Type B pancreatic cell (in vitro differentiated cells): ENCODE data around the gene ABL1. TPM values are rescaled to one million over a fixed set of nuclear protein-coding genes. Genes with fewer than 3 reads are reported as not detected.

ENCODE experiments used
- DNase-seq: peaks from one replicate; pipeline ENCODE4 v3.0.0; 2021; ENCODE audit warnings: mixed read lengths; ENCODE audit not compliant: unreplicated experiment; ENCODE audit errors: extremely low spot score
- H3K27ac Mint-ChIP-seq: 2 replicates; pipeline ENCODE4 v1.8.0; 2021; ENCODE audit warnings: mild to moderate bottlenecking, mixed read lengths
- H3K27me3 Mint-ChIP-seq: 2 replicates; pipeline ENCODE4 v1.8.0; 2021; ENCODE audit warnings: mixed read lengths
- H3K36me3 Mint-ChIP-seq: 2 replicates; pipeline ENCODE4 v1.8.0; 2021; ENCODE audit warnings: mixed read lengths
- H3K4me1 Mint-ChIP-seq: one replicate; pipeline ENCODE4 v1.8.0; 2021; ENCODE audit warnings: mixed read lengths; ENCODE audit not compliant: unreplicated experiment
- H3K4me3 Mint-ChIP-seq: 2 replicates; pipeline ENCODE4 v1.8.0; 2021; ENCODE audit warnings: mild to moderate bottlenecking, mixed read lengths
- H3K9me3 Mint-ChIP-seq: 2 replicates; pipeline ENCODE4 v1.8.0; 2021; ENCODE audit warnings: mixed read lengths
- total RNA-seq: library from RNA; stranded (reverse); gene quantifications from 2 replicates; pipeline ENCODE4 v1.2.1, GENCODE V29; 2021; ENCODE audit warnings: low replicate concordance
- TF ChIP-seq, protein P1 (sequence below): fragments of 200-600 bp; sonication (generic); conservative IDR thresholded peaks from 2 replicates; pipeline ENCODE4 v1.5.0; 2021; ENCODE audit warnings: antibody characterized with exemption, mild to moderate bottlenecking

ABL1 gene
- total RNA-seq, 1 donor from 2014 or later: 91.8 TPM

DNA sequence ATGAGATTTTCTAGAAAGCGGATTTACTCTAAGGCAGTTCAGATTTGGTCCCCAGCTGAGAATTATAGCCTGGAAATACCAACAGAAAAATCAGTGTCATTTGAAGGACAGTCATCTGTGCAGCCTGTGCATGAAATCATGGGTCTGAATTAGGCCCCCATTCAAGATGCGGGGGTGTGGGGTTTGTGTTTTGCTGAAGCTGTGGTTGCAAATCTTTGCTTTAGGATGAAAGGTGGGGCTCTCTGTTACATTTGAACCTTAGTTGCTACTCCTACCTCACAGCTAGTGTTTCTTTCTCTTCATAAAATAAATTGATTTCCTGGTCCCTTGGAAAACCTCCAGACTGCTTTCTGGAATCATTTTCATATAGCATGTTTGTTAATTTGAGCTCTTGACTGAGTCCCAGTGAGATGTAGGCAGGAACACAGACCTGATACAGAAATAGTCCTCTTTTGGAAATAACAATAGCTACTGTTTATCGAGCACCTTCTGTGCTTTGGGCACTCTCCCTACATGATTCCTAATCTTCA is 4.8 kb upstream of the ABL1 start:
- peaks cover 5% of the 10 kb centered on the region for H3K36me3 Mint-ChIP-seq
- TF ChIP-seq, protein P1, sequence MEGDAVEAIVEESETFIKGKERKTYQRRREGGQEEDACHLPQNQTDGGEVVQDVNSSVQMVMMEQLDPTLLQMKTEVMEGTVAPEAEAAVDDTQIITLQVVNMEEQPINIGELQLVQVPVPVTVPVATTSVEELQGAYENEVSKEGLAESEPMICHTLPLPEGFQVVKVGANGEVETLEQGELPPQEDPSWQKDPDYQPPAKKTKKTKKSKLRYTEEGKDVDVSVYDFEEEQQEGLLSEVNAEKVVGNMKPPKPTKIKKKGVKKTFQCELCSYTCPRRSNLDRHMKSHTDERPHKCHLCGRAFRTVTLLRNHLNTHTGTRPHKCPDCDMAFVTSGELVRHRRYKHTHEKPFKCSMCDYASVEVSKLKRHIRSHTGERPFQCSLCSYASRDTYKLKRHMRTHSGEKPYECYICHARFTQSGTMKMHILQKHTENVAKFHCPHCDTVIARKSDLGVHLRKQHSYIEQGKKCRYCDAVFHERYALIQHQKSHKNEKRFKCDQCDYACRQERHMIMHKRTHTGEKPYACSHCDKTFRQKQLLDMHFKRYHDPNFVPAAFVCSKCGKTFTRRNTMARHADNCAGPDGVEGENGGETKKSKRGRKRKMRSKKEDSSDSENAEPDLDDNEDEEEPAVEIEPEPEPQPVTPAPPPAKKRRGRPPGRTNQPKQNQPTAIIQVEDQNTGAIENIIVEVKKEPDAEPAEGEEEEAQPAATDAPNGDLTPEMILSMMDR: no peak
- no peak overlapping the region for H3K4me3 Mint-ChIP-seq
- H3K9me3 Mint-ChIP-seq: peaks cover 4% of the 10 kb centered on the region
- H3K27me3 Mint-ChIP-seq: no peaks in the 10 kb centered on the region
- DNase-seq: no peak
- no peak overlapping the region for H3K27ac Mint-ChIP-seq
- peaks cover 33% of the 10 kb centered on the region for H3K4me1 Mint-ChIP-seq

DNA sequence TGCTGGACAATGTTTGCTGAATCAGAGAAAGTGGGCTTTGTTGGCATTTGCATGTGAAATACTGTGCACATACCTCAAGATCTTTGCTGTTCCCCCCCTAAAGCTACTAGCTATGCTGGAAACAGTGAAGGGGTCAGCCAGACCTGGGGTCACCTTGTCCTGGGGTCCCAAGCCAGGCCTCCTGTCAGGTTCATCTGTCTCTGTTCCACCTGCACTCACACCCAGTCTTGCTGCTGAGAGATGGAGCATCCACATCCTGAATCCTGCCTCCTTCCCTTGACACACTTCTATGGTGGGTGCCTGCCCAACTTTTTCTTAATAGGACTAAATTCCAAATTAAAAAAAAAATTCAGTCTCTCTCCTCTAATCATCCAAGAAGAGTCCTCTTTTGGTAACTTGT is 4.0 kb upstream of the ABL1 start:
- H3K9me3 Mint-ChIP-seq: peaks cover 4% of the 10 kb centered on the region

DNA sequence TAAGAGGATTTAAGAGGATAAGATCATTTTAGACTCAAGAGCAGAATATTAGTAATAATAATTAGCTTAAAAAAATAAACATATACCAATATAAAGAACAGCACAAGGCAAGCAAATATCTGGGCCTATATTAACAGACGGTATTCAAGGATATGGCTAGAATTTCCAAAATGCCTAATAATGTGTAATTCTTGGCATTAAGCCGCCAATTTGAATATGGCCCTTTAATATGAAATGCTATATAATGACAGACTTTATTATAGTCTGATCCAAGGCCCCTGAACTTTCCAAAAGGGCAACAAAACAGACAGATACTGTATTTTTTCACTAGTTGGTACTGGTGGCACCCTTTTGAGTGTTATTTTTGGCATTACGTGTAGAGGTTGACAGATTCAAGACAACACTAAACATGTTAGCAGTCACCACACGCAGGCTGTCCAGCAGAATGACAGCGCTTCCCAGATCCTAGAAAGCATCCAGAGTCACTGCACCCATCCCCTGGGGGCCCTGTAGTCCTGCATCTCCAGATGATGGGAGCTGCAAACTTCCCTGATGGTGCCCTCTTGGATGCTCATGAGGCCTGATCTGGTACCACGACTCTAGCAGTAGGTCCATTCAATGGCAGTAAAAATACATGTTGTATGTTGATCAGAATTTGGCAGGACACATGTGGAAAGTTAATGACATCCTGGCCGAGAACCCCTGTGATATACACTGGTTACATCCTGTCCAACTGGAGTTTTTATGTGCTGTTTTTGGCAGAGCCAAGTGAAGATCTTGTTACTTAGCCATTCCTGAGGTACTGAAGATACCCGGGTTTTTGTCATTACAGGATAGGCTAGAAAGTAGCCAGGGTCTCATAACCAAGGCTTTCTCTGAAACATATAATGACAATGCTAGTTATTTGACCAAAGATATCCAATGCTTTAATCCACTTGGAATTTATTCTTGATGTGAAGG is 1.7 kb upstream of the ABL1 start:
- peak overlapping the region; percentile 94 for H3K27ac Mint-ChIP-seq

More for the DNA sequence above, 4.0 kb upstream of the ABL1 start:
- Mint-ChIP-seq H3K4me3 (no peak overlapping the region), H3K4me1 (peaks cover 27% of the 10 kb centered on the region), H3K27me3 (no peaks in the 10 kb centered on the region), H3K27ac (no peak overlapping the region), H3K36me3 (peaks cover 5% of the 10 kb centered on the region)
- no peak for DNase-seq
- TF ChIP-seq, protein P1: no peak

DNA sequence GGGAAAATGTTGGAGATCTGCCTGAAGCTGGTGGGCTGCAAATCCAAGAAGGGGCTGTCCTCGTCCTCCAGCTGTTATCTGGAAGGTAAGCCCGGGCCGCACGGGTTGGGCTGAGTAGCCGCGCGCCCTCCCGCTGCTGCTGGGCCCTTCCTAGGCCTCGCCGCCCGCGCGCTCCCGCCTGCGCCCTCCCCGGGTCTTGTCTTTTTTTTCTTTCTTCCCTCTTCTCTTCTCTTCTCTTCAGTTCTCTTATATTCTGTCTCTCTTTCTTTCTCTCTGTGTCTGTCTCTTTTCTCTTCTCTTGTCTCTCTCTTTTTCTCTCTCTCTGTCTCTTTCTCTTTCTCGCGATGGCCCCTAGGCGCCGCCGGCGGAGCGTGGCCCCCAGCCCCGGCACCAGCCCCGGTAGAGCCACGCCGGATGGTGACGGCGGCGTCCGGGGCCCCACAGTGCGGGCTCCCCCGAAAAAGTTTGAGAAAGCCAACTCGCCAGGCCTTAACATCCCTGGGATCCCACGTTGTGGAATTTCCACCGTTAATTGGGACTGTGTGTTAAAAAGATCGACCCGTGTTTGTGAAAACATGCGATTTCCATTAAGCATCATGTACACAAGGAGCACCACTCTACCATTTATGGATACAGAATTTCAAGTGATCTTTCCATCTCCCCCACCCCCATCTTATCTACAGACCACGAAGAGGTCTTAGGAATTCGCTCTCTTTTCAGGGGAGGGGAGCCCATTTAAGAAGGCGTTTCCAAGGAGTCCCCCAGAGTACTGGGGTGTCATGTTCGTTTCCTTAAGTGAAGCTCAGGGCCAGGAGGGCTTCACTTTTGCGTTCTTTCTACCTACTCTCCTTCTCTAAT is 616 bp downstream of the ABL1 start:
- Mint-ChIP-seq H3K9me3 (no peaks in the 10 kb centered on the region), H3K27ac (peak overlapping the region; percentile 96), H3K4me1 (peaks cover 49% of the 10 kb centered on the region), H3K36me3 (no peaks in the 10 kb centered on the region), H3K27me3 (no peaks in the 10 kb centered on the region), H3K4me3 (peak overlapping the region; percentile 99)
- no peak for DNase-seq
- TF ChIP-seq, protein P1: no peak

More for the DNA sequence above, 1.7 kb upstream of the ABL1 start:
- H3K4me3 Mint-ChIP-seq: peak overlapping the region; percentile 93
- H3K9me3 Mint-ChIP-seq: peaks cover 3% of the 10 kb centered on the region
- H3K4me1 Mint-ChIP-seq: peaks cover 43% of the 10 kb centered on the region
- TF ChIP-seq, protein P1: no peak
- no peak for DNase-seq
- peaks cover 5% of the 10 kb centered on the region for H3K36me3 Mint-ChIP-seq
- H3K27me3 Mint-ChIP-seq: no peaks in the 10 kb centered on the region

DNA sequence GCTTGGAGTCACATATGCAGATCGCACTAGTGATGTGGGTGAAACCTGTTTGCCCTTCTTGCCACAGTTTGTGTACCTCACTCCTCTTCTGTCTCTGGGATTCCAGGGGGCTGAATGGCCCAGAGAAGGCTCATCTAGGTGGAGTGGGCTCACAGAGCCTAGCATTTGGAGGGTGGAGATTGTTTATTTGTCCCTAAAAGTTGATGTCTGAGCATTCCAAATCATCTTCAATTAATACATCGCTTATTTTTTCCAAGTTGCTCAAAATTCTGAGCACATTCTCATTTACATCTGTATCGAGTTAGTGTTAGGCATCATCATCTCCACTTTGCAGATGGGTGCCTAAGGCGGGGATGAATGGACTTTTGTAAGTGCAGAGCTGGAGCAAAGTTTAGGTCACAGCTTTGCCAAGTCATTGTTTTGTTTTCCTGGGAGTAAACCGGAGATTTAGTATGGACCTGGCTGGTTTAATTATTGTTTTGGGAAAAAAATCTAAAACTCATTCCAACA is 2.0 kb downstream of the ABL1 start:
- Mint-ChIP-seq H3K27me3 (no peaks in the 10 kb centered on the region), H3K27ac (peak overlapping the region; percentile 80), H3K4me3 (peak overlapping the region; percentile 99), H3K36me3 (no peaks in the 10 kb centered on the region), H3K4me1 (peaks cover 54% of the 10 kb centered on the region), H3K9me3 (no peaks in the 10 kb centered on the region)
- TF ChIP-seq, protein P1: no peak
- DNase-seq: no peak
